Breast epithelium (tissue), 4 donors: ENCODE results near the gene BTN3A1. TPM values are rescaled to one million over a fixed set of nuclear protein-coding genes. Genes with fewer than 3 reads are reported as not detected.
A peak's percentile ranks its signal among the peaks of the same experiment; 100 is the strongest.

Source experiments
- DNase-seq, 2 donors: peaks; one replicate each; pipeline ENCODE4 v3.0.0-alpha.2; 2019; ENCODE audit warnings: low spot score in 2 of 2
- H3K27ac ChIP-seq, 2 donors: fragments of 200-600 bp; sonication (generic) in 1 of 2; one replicate each; pipeline ENCODE4 v1.5.1; 2016 to 2019; ENCODE audit warnings: mild to moderate bottlenecking in 1 of 2
- H3K27me3 ChIP-seq, 2 donors: fragments of 200-600 bp; sonication (generic) in 1 of 2; one replicate each; pipeline versions ENCODE4 v1.5.1 to v1.6.0; 2017 to 2019; ENCODE audit warnings: control low read depth in 1 of 2, mild to moderate bottlenecking in 1 of 2
- H3K36me3 ChIP-seq: fragments of 200-600 bp; one replicate; pipeline ENCODE4 v1.5.1; 2019
- H3K4me1 ChIP-seq, 2 donors: fragments of 200-600 bp; sonication (generic); one replicate each; pipeline ENCODE4 v1.5.1; 2016 to 2019; ENCODE audit warnings: control low read depth in 1 of 2
- H3K4me3 ChIP-seq, 3 donors: fragments of 200-600 bp; sonication (generic); 1 replicate in 2 of 3; 2 replicates in 1 of 3; pipeline ENCODE4 v1.5.1; 2016 to 2019; ENCODE audit warnings: mild to moderate bottlenecking in 3 of 3, moderate library complexity in 2 of 3
- H3K9me3 ChIP-seq, 2 donors: fragments of 200-600 bp; sonication (generic) in 1 of 2; one replicate each; pipeline ENCODE4 v1.5.1; 2016 to 2019; ENCODE audit warnings: control low read depth in 1 of 2
- POLR2A ChIP-seq: fragments of 450-650 bp; IDR thresholded peaks from one replicate; pipeline ENCODE4 v1.6.1; 2016; ENCODE audit warnings: antibody characterized with exemption, mild to moderate bottlenecking, moderate library complexity
- POLR2AphosphoS5 ChIP-seq, 3 donors: sonication (generic); formaldehyde crosslinking; IDR thresholded peaks; one replicate each; pipeline ENCODE4 v1.6.1; 2017; ENCODE audit warnings: antibody characterized with exemption in 3 of 3
- intact Hi-C: fragments of 100-400 bp; cut with DNase I; formaldehyde crosslinking; loops from one replicate; pipeline ENCODE4 v1.15.1; 2023; ENCODE audit warnings: low total_unique reads
- total RNA-seq, 3 donors: library from RNA; depleted of rRNA; stranded (reverse); fragments of >200 nt; gene quantifications; one replicate each; pipeline ENCODE4 v1.1.0, GENCODE V29; 2016
- TF ChIP-seq, protein P1 (sequence below), 3 donors: fragments of 450-650 bp; IDR thresholded peaks; one replicate each; pipeline ENCODE4 v1.5.1; 2016 to 2017; ENCODE audit warnings: antibody characterized with exemption in 3 of 3, mild to moderate bottlenecking in 3 of 3, moderate library complexity in 3 of 3

The BTN3A1 gene
- total RNA-seq, 3 donors from 2014 or later = 9.1 to 23.4 (median 12.8) TPM

GRCh38 chr6:26379740-26380139 is 22.3 kb upstream of the BTN3A1 start:
- TF ChIP-seq, protein P1, sequence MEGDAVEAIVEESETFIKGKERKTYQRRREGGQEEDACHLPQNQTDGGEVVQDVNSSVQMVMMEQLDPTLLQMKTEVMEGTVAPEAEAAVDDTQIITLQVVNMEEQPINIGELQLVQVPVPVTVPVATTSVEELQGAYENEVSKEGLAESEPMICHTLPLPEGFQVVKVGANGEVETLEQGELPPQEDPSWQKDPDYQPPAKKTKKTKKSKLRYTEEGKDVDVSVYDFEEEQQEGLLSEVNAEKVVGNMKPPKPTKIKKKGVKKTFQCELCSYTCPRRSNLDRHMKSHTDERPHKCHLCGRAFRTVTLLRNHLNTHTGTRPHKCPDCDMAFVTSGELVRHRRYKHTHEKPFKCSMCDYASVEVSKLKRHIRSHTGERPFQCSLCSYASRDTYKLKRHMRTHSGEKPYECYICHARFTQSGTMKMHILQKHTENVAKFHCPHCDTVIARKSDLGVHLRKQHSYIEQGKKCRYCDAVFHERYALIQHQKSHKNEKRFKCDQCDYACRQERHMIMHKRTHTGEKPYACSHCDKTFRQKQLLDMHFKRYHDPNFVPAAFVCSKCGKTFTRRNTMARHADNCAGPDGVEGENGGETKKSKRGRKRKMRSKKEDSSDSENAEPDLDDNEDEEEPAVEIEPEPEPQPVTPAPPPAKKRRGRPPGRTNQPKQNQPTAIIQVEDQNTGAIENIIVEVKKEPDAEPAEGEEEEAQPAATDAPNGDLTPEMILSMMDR (IDR thresholded peaks at IDR 0.05) = no peak
- TF ChIP-seq POLR2A (no peak), POLR2AphosphoS5 (IDR thresholded peaks at IDR 0.05) (no peak)

GRCh38 chr6:26380256-26380655 is 21.8 kb upstream of the BTN3A1 start:
- TF ChIP-seq POLR2A (no peak), POLR2AphosphoS5 (IDR thresholded peaks at IDR 0.05) (no peak)
- TF ChIP-seq, protein P1 (IDR thresholded peaks at IDR 0.05) = no peak
- H3K4me1 ChIP-seq = no peaks in the 10 kb centered on the region

More at GRCh38 chr6:26379740-26380139, 22.3 kb upstream of the BTN3A1 start:
- Histone ChIP-seq H3K9me3 (no peaks in the 10 kb centered on the region), H3K4me3 (no peak overlapping the region), H3K4me1 (no peaks in the 10 kb centered on the region), H3K27ac (no peak overlapping the region), H3K36me3 (no peaks in the 10 kb centered on the region), H3K27me3 (no peaks in the 10 kb centered on the region)
- DNase-seq = no peak
- intact Hi-C loops = no loop called here

DNA sequence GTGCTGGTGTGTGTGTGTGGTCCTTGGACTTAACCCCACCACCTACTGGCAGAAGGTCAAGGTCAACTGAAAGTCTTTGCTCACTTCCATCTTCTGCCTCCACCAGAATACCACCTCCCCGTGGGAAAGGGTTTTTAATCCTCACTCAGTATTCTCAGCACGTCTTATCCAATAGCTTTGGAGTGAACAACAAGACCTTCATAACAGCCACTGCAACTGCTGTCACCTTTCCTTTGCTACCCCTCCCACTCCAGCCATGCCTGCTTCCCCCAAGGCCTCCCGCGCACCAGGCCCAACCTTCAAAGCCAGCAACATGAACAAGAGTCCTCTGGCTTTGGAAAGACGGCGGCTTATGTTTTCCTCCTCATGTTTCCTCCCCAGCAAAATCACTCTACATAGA is 20.0 kb upstream of the BTN3A1 start:
- intact Hi-C loops = no loop called here
- Histone ChIP-seq H3K27me3 (no peaks in the 10 kb centered on the region), H3K4me3 (no peak overlapping the region), H3K9me3 (no peaks in the 10 kb centered on the region), H3K27ac (no peak overlapping the region), H3K4me1 (no peaks in the 10 kb centered on the region), H3K36me3 (no peaks in the 10 kb centered on the region)
- DNase-seq = no peak
- TF ChIP-seq POLR2A = no peak
- TF ChIP-seq, protein P1 (IDR thresholded peaks at IDR 0.05) = no peak
- TF ChIP-seq POLR2AphosphoS5 (IDR thresholded peaks at IDR 0.05) = no peak

More at GRCh38 chr6:26380256-26380655, 21.8 kb upstream of the BTN3A1 start:
- Histone ChIP-seq H3K27ac (no peak overlapping the region), H3K4me3 (no peak overlapping the region), H3K36me3 (no peaks in the 10 kb centered on the region), H3K27me3 (no peaks in the 10 kb centered on the region), H3K9me3 (no peaks in the 10 kb centered on the region)
- DNase-seq = no peak
- intact Hi-C loops = no loop called here

DNA sequence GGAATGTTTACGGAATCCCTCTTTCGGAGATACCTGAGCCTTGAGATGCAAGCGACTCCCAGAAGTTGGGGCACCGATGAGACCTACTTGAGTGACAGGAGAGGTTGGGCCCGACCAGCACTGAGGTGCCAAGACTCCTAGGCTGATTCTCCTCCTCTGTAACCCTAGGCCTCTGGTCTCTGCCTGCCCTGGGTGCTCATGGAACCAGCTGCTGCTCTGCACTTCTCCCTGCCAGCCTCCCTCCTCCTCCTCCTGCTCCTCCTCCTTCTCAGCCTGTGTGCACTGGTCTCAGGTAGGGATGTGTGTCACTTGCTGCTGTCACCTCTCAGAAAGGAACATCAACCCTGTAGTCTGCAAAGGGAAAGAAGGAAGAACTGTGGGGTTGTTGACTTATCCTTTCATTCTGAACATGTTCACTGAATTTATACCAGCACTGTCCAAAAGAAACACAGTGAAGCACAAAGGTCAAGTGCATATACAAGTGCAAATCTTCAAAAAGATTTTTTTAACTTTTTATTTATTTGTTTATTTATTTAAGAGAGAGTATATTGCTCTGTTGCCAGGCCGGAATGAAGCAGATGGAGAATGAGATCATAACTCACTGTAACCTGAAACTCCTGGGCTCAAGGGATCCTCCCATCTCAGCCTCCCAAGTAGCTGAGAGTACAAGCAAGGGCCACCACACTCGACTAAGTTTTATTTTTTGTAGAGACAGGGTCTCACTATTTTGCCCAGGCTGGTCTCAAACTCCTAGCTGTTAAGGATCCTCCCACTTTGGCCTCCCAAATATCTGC is 18.3 kb upstream of the BTN3A1 start:
- TF ChIP-seq POLR2AphosphoS5 (IDR thresholded peaks at IDR 0.05) = no peak
- no peak for TF ChIP-seq POLR2A
- TF ChIP-seq, protein P1 (IDR thresholded peaks at IDR 0.05) = no peak
- peak overlapping the region; percentile 66 to 81 (median 74) for H3K4me3 ChIP-seq

DNA sequence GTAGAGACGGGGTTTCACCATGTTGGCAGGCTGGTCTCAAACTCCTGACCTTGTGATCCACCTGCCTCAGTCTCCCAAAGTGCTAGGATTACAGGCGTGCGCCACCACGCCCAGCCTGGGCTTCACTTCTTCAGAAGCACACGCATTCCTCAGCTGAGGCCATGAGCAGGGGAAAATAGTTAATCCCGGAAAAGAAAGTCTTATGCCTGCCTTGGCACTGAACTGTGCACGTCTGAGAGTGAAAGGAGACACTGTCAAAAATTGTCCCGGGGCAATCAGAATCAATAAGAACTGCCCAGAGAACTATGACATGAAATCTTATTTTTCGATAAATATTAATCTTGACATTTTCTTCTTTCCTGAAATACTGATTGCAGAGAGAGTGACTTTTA is 16.3 kb upstream of the BTN3A1 start:
- no peaks in the 10 kb centered on the region for H3K9me3 ChIP-seq
- no peaks in the 10 kb centered on the region for H3K4me1 ChIP-seq
- no peak for DNase-seq
- H3K27me3 ChIP-seq = no peaks in the 10 kb centered on the region
- TF ChIP-seq, protein P1 (IDR thresholded peaks at IDR 0.05) = no peak
- no peaks in the 10 kb centered on the region for H3K36me3 ChIP-seq
- no peak overlapping the region for H3K4me3 ChIP-seq
- no peak overlapping the region for H3K27ac ChIP-seq
- intact Hi-C loops = no loop called here

More for the DNA sequence above, 18.3 kb upstream of the BTN3A1 start:
- Histone ChIP-seq H3K36me3 (no peaks in the 10 kb centered on the region), H3K27ac (peak overlapping the region; percentile 87 to 91), H3K9me3 (no peaks in the 10 kb centered on the region), H3K27me3 (no peaks in the 10 kb centered on the region), H3K4me1 (no peaks in the 10 kb centered on the region)
- intact Hi-C loops = no loop called here
- DNase-seq = peak in 1 of 2 donors; percentile 39
